ENCODE results near the gene PLCD3. TPM values are rescaled to one million over a fixed set of nuclear protein-coding genes. Genes with fewer than 3 reads are reported as not detected.

Gene PLCD3
- total RNA-seq, 1 experiment from 2014 or later, result 88.5 TPM

GRCh38 chr17:45145035-45145389, 12.7 kb upstream of the PLCD3 start:
- Histone ChIP-seq H3K4me1 (peaks cover 11% of the 10 kb centered on the region), H3K4me3 (ENCODE audit: low read depth, low read length) (no peak overlapping the region), H3K27me3 (replicated peaks; ENCODE audit: control insufficient read depth, insufficient read depth, low read length) (no peaks in the 10 kb centered on the region), H3K9me3 (no peaks in the 10 kb centered on the region), H3K36me3 (ENCODE audit: control insufficient read depth, insufficient read depth, low read length) (no peaks in the 10 kb centered on the region)
- Mint-ChIP-seq H3K27me3 (ENCODE audit: insufficient read depth, unreplicated experiment) (peaks cover 4% of the 10 kb centered on the region), H3K9me3 (ENCODE audit: unreplicated experiment) (no peaks in the 10 kb centered on the region), H3K4me1 (ENCODE audit: low read depth, unreplicated experiment) (peaks cover 9% of the 10 kb centered on the region), H3K36me3 (ENCODE audit: insufficient read depth, unreplicated experiment) (peaks cover 52% of the 10 kb centered on the region), H3K27ac (ENCODE audit: unreplicated experiment) (no peak overlapping the region), H3K4me3 (ENCODE audit: unreplicated experiment) (no peak overlapping the region)
- BruUV-seq (replicated peaks), result no TSS peak
- CTCF ChIA-PET, result interaction anchor here (1.6 to 8.2 kb wide), 3 partner anchors 9 to 15 kb away, joined by 6 to 230 read pairs (median 158); partner anchors contain the start of genes ACBD4 and HEXIM2
- no peak for TF ChIP-seq CTCF (IDR thresholded peaks at IDR 0.05; ENCODE audit: insufficient read depth in 1 of 2, low read depth in 1 of 2, low read length in 1 of 2, severe bottlenecking in 1 of 2, unreplicated experiment in 1 of 2)
- no peak for DNase-seq
- POLR2A ChIA-PET, result interaction anchor here (0.5 to 0.6 kb wide), 2 partner anchors 32 to 42 kb away, joined by 5 to 7 read pairs; no protein-coding TSS in a partner anchor
- intact Hi-C loops (cut with micrococcal nuclease; ENCODE audit: unreplicated experiment), result loop anchor here (5.0 kb wide), 1 partner anchor 227 kb away; no protein-coding TSS in a partner anchor

- Histone ChIP-seq H3K27me3 (replicated peaks; ENCODE audit: control insufficient read depth, insufficient read depth, low read length) (no peaks in the 10 kb centered on the region), H3K4me1 (peaks cover 11% of the 10 kb centered on the region), H3K4me3 (ENCODE audit: low read depth, low read length) (no peak overlapping the region), H3K36me3 (ENCODE audit: control insufficient read depth, insufficient read depth, low read length) (no peaks in the 10 kb centered on the region), H3K9me3 (no peaks in the 10 kb centered on the region)
- Mint-ChIP-seq H3K4me3 (ENCODE audit: unreplicated experiment) (no peak overlapping the region), H3K4me1 (ENCODE audit: low read depth, unreplicated experiment) (peaks cover 9% of the 10 kb centered on the region), H3K27ac (ENCODE audit: unreplicated experiment) (no peak overlapping the region), H3K9me3 (ENCODE audit: unreplicated experiment) (no peaks in the 10 kb centered on the region), H3K36me3 (ENCODE audit: insufficient read depth, unreplicated experiment) (peaks cover 46% of the 10 kb centered on the region), H3K27me3 (ENCODE audit: insufficient read depth, unreplicated experiment) (peaks cover 4% of the 10 kb centered on the region)
- no peak for DNase-seq
- TF ChIP-seq CTCF (IDR thresholded peaks at IDR 0.05; ENCODE audit: insufficient read depth in 1 of 2, low read depth in 1 of 2, low read length in 1 of 2, severe bottlenecking in 1 of 2, unreplicated experiment in 1 of 2), result no peak
- POLR2A ChIA-PET, result interaction anchor here (0.5 to 0.6 kb wide), 2 partner anchors 32 to 43 kb away, joined by 5 to 7 read pairs; no protein-coding TSS in a partner anchor
- BruUV-seq (replicated peaks), result no TSS peak
- intact Hi-C loops (cut with micrococcal nuclease; ENCODE audit: unreplicated experiment), result loop anchor here (5.0 kb wide), 1 partner anchor 228 kb away; no protein-coding TSS in a partner anchor
- CTCF ChIA-PET, result interaction anchor here (1.6 kb wide), 1 partner anchor 9 kb away, joined by 6 read pairs; the partner anchor contains the start of gene ACBD4
Observed at GRCh38 chr17:45144199-45145034, 12.1 kb upstream of the PLCD3 start.

GRCh38 chr17:45143767-45144198, 11.5 kb upstream of the PLCD3 start:
- BruUV-seq (replicated peaks), result no TSS peak
- Histone ChIP-seq H3K9me3 (no peaks in the 10 kb centered on the region), H3K27me3 (replicated peaks; ENCODE audit: control insufficient read depth, insufficient read depth, low read length) (no peaks in the 10 kb centered on the region), H3K4me3 (ENCODE audit: low read depth, low read length) (no peak overlapping the region), H3K4me1 (peaks cover 11% of the 10 kb centered on the region), H3K36me3 (ENCODE audit: control insufficient read depth, insufficient read depth, low read length) (no peaks in the 10 kb centered on the region)
- intact Hi-C loops (cut with micrococcal nuclease; ENCODE audit: unreplicated experiment), result no loop called here
- Mint-ChIP-seq H3K36me3 (ENCODE audit: insufficient read depth, unreplicated experiment) (peaks cover 40% of the 10 kb centered on the region), H3K9me3 (ENCODE audit: unreplicated experiment) (no peaks in the 10 kb centered on the region), H3K27ac (ENCODE audit: unreplicated experiment) (no peak overlapping the region), H3K4me1 (ENCODE audit: low read depth, unreplicated experiment) (peaks cover 9% of the 10 kb centered on the region), H3K27me3 (ENCODE audit: insufficient read depth, unreplicated experiment) (peaks cover 4% of the 10 kb centered on the region), H3K4me3 (ENCODE audit: unreplicated experiment) (no peak overlapping the region)
- no peak for TF ChIP-seq CTCF (IDR thresholded peaks at IDR 0.05; ENCODE audit: insufficient read depth in 1 of 2, low read depth in 1 of 2, low read length in 1 of 2, severe bottlenecking in 1 of 2, unreplicated experiment in 1 of 2)
- DNase-seq, result no peak
- POLR2A ChIA-PET, result interaction anchor here (0.7 kb wide), 1 partner anchor 167 kb away, joined by 4 read pairs; no protein-coding TSS in a partner anchor
- CTCF ChIA-PET, result interaction anchor here (1.6 kb wide), 1 partner anchor 8 kb away, joined by 6 read pairs; the partner anchor contains the start of gene ACBD4
